ENCODE measurements around the gene SPOCD1. TPM values are rescaled to one million over a fixed set of nuclear protein-coding genes. Genes with fewer than 3 reads are reported as not detected.
"Not testable (repeated sequence)": the region's sequence is repeated elsewhere in the genome, so short reads cannot be mapped to it uniquely, and the experiment has no call there.

The SPOCD1 gene
- total and polyA plus RNA-seq, 5 donors from 2014 or later, result 1.1 TPM; not detected in 4

- Mint-ChIP-seq H3K4me1 (peaks cover 6 to 37% (median 26%) of the 10 kb centered on the region in 4 donors), H3K4me3 (peak overlapping the region in 2 of 4 donors; percentile 44 to 45)
These were observed 12.5 kb upstream of the SPOCD1 start for GRCh38 chr1:31828341-31828740.

GRCh38 chr1:31823780-31824179, 8.0 kb upstream of the SPOCD1 start:
- DNase-seq (no peak), ATAC-seq (ENCODE audit: low read depth in 2 of 2) (no peak)
- no peak overlapping the region for H3K27ac ChIP-seq (ENCODE audit: insufficient read depth, low read length, poor library complexity, severe bottlenecking)
- Mint-ChIP-seq H3K27ac (no peak overlapping the region), H3K4me3 (no peak overlapping the region), H3K36me3 (no peaks in the 10 kb centered on the region), H3K4me1 (peaks cover 6 to 26% (median 18%) of the 10 kb centered on the region in 4 donors), H3K9me3 (no peaks in the 10 kb centered on the region), H3K27me3 (no peaks in the 10 kb centered on the region)
- H3K9me3 ChIP-seq (ENCODE audit: control insufficient read depth in 2 of 2, low read length in 2 of 2), result no peaks in the 10 kb centered on the region
- H3K36me3 ChIP-seq (ENCODE audit: control insufficient read depth, insufficient read depth, low read length), result no peaks in the 10 kb centered on the region
- no peaks in the 10 kb centered on the region for H3K27me3 ChIP-seq (ENCODE audit: control insufficient read depth, insufficient read depth, low read length)
- H3K4me1 ChIP-seq (ENCODE audit: control insufficient read depth, insufficient read depth, low read length, poor library complexity, severe bottlenecking), result peaks cover 24% of the 10 kb centered on the region
- no peak overlapping the region for H3K4me3 ChIP-seq (ENCODE audit: low read depth, low read length)

More at GRCh38 chr1:31828341-31828740, 12.5 kb upstream of the SPOCD1 start:
- Histone ChIP-seq H3K27me3 (ENCODE audit: control insufficient read depth, insufficient read depth, low read length) (no peaks in the 10 kb centered on the region), H3K27ac (ENCODE audit: insufficient read depth, low read length, poor library complexity, severe bottlenecking) (no peak overlapping the region), H3K36me3 (ENCODE audit: control insufficient read depth, insufficient read depth, low read length) (no peaks in the 10 kb centered on the region), H3K4me1 (ENCODE audit: control insufficient read depth, insufficient read depth, low read length, poor library complexity, severe bottlenecking) (peaks cover 26% of the 10 kb centered on the region), H3K9me3 (ENCODE audit: control insufficient read depth in 2 of 2, low read length in 2 of 2) (no peaks in the 10 kb centered on the region), H3K4me3 (ENCODE audit: low read depth, low read length) (no peak overlapping the region)
- DNase-seq (no peak), ATAC-seq (ENCODE audit: low read depth in 2 of 2) (no peak)
- peaks cover 7% of the 10 kb centered on the region for H3K27me3 Mint-ChIP-seq
- H3K9me3 Mint-ChIP-seq, result peaks cover 0 to 2% (median 0%) of the 10 kb centered on the region in 7 donors
- H3K36me3 Mint-ChIP-seq, result no peaks in the 10 kb centered on the region
- peak overlapping the region in 2 of 3 donors; percentile 83 to 85 for H3K27ac Mint-ChIP-seq

DNA sequence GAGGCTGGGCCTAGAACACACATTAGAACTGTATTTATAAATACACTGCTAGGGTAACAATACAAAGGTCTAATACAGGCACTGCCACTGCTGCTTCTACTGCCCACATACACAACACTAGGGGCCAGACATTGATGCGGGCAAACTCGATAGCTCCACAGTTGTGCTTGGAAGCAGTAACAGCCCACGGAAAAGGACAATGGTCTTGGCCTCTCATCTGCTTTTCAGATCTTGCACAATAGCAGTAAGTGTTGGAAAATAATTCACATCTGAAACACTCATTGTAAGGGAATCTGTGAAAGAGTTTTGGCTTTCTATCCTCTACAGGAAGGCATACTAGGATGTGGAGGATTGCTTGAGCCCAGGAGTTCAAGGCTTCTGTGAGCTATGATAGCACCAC, 6.9 kb upstream of the SPOCD1 start:
- Mint-ChIP-seq H3K27me3 (no peaks in the 10 kb centered on the region), H3K36me3 (no peaks in the 10 kb centered on the region), H3K4me1 (peaks cover 8 to 16% (median 11%) of the 10 kb centered on the region in 4 donors), H3K9me3 (no peaks in the 10 kb centered on the region), H3K27ac (peak overlapping the region in 1 of 3 donors; percentile 69), H3K4me3 (no peak overlapping the region)
- Histone ChIP-seq H3K4me1 (ENCODE audit: control insufficient read depth, insufficient read depth, low read length, poor library complexity, severe bottlenecking) (peaks cover 14% of the 10 kb centered on the region), H3K9me3 (ENCODE audit: control insufficient read depth in 2 of 2, low read length in 2 of 2) (no peaks in the 10 kb centered on the region), H3K4me3 (ENCODE audit: low read depth, low read length) (no peak overlapping the region), H3K27ac (ENCODE audit: insufficient read depth, low read length, poor library complexity, severe bottlenecking) (no peak overlapping the region), H3K36me3 (ENCODE audit: control insufficient read depth, insufficient read depth, low read length) (no peaks in the 10 kb centered on the region), H3K27me3 (ENCODE audit: control insufficient read depth, insufficient read depth, low read length) (no peaks in the 10 kb centered on the region)
- DNase-seq, result no peak
- no peak for ATAC-seq (ENCODE audit: low read depth in 2 of 2)

GRCh38 chr1:31820196-31820595, 4.4 kb upstream of the SPOCD1 start:
- not testable (repeated sequence) for H3K27ac Mint-ChIP-seq; DNase-seq; H3K36me3 ChIP-seq (ENCODE audit: control insufficient read depth, insufficient read depth, low read length); ATAC-seq (ENCODE audit: low read depth in 2 of 2); H3K9me3 Mint-ChIP-seq; H3K4me1 ChIP-seq (ENCODE audit: control insufficient read depth, insufficient read depth, low read length, poor library complexity, severe bottlenecking); H3K36me3 Mint-ChIP-seq; H3K4me3 Mint-ChIP-seq; H3K4me3 ChIP-seq (ENCODE audit: low read depth, low read length); H3K9me3 ChIP-seq (ENCODE audit: control insufficient read depth in 2 of 2, low read length in 2 of 2); H3K27me3 ChIP-seq (ENCODE audit: control insufficient read depth, insufficient read depth, low read length); H3K27ac ChIP-seq (ENCODE audit: insufficient read depth, low read length, poor library complexity, severe bottlenecking); H3K27me3 Mint-ChIP-seq
- peaks cover 0 to 17% (median 9%) of the 10 kb centered on the region in 4 donors for H3K4me1 Mint-ChIP-seq

GRCh38 chr1:31818206-31818605, 2.4 kb upstream of the SPOCD1 start:
- Mint-ChIP-seq H3K27me3 (no peaks in the 10 kb centered on the region), H3K9me3 (no peaks in the 10 kb centered on the region), H3K36me3 (no peaks in the 10 kb centered on the region), H3K4me3 (no peak overlapping the region), H3K4me1 (peaks cover 0 to 17% (median 9%) of the 10 kb centered on the region in 4 donors), H3K27ac (no peak overlapping the region)
- H3K27me3 ChIP-seq (ENCODE audit: control insufficient read depth, insufficient read depth, low read length), result no peaks in the 10 kb centered on the region
- H3K27ac ChIP-seq (ENCODE audit: insufficient read depth, low read length, poor library complexity, severe bottlenecking), result no peak overlapping the region
- H3K9me3 ChIP-seq (ENCODE audit: control insufficient read depth in 2 of 2, low read length in 2 of 2), result no peaks in the 10 kb centered on the region
- H3K4me3 ChIP-seq (ENCODE audit: low read depth, low read length), result no peak overlapping the region
- H3K36me3 ChIP-seq (ENCODE audit: control insufficient read depth, insufficient read depth, low read length), result no peaks in the 10 kb centered on the region
- DNase-seq (no peak), ATAC-seq (ENCODE audit: low read depth in 2 of 2) (no peak)
- peaks cover 6% of the 10 kb centered on the region for H3K4me1 ChIP-seq (ENCODE audit: control insufficient read depth, insufficient read depth, low read length, poor library complexity, severe bottlenecking)

DNA sequence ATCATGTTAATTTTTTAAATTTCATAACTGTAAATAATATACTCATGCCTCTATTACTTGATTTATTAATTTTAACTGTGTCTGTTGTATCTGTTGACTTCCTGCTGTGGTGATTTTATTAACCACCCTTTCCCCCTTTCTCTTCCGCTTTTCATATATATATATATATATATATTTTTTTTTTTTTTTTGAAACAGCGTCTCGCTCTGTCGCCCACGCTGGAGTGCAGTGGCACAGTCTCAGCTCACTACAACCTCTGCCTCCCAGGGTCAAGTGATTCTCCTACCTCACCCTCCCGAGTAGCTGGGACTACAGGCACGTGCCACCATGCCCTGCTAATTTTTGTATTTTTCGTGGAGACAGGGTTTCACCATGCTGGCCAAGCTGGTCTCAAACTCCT, 1.1 kb upstream of the SPOCD1 start:
- not testable (repeated sequence) for H3K4me3 ChIP-seq (ENCODE audit: low read depth, low read length); H3K36me3 ChIP-seq (ENCODE audit: control insufficient read depth, insufficient read depth, low read length); H3K4me1 ChIP-seq (ENCODE audit: control insufficient read depth, insufficient read depth, low read length, poor library complexity, severe bottlenecking); ATAC-seq (ENCODE audit: low read depth in 2 of 2); H3K36me3 Mint-ChIP-seq; H3K27me3 Mint-ChIP-seq; H3K27me3 ChIP-seq (ENCODE audit: control insufficient read depth, insufficient read depth, low read length); H3K9me3 ChIP-seq (ENCODE audit: control insufficient read depth in 2 of 2, low read length in 2 of 2); H3K9me3 Mint-ChIP-seq; H3K27ac ChIP-seq (ENCODE audit: insufficient read depth, low read length, poor library complexity, severe bottlenecking)
- Mint-ChIP-seq H3K4me3 (peak overlapping the region in 2 of 4 donors; percentile 55 to 64), H3K4me1 (peaks cover 0 to 17% (median 10%) of the 10 kb centered on the region in 4 donors), H3K27ac (peak overlapping the region in 1 of 3 donors; percentile 48)
- peak in 1 of 3 donors; percentile 50 for DNase-seq

DNA sequence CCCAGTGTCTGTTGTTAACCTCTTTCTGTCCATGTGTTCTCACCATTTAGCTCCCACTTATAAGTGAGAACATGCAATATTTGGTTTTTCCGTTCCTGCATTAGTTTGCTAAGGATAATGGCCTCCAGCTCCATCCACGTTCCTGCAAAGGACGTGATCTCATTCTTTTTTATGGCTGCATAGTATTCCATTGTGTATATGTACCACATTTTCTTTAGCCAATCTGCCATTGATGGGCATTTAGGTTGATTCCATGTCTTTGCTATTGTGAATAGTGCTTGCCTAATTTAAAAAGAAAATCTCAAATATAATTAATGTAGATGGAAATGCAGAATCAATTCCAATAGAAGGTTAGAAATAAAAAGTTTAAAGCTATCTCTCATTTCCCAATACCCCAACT, 679 bp upstream of the SPOCD1 start:
- not testable (repeated sequence) for H3K36me3 ChIP-seq (ENCODE audit: control insufficient read depth, insufficient read depth, low read length); H3K9me3 Mint-ChIP-seq; H3K27me3 ChIP-seq (ENCODE audit: control insufficient read depth, insufficient read depth, low read length); ATAC-seq (ENCODE audit: low read depth in 2 of 2); H3K4me1 ChIP-seq (ENCODE audit: control insufficient read depth, insufficient read depth, low read length, poor library complexity, severe bottlenecking); H3K27ac ChIP-seq (ENCODE audit: insufficient read depth, low read length, poor library complexity, severe bottlenecking); H3K4me3 ChIP-seq (ENCODE audit: low read depth, low read length); H3K9me3 ChIP-seq (ENCODE audit: control insufficient read depth in 2 of 2, low read length in 2 of 2); H3K27me3 Mint-ChIP-seq; H3K36me3 Mint-ChIP-seq; DNase-seq
- Mint-ChIP-seq H3K4me1 (peaks cover 0 to 17% (median 10%) of the 10 kb centered on the region in 4 donors), H3K27ac (peak overlapping the region in 1 of 3 donors; percentile 38), H3K4me3 (peak overlapping the region in 1 of 4 donors; percentile 64)

DNA sequence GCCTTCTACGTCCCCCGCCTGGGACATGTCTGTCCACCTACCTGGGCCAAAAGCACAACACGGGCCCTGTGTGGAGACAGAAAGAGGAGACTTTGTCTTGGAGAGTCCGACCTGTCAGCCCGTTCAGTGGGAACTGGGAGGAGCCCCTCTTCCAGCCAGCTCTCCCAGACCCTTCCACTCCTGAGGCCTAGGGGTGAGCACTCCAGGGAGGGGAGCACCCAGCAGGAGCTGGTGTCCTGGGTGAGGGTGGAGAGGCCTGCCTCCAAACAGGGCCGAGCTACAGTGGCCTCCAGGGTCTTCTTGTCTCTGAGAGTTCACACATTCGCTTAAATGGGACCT, 546 bp downstream of the SPOCD1 start:
- H3K36me3 Mint-ChIP-seq, result no peaks in the 10 kb centered on the region
- Histone ChIP-seq H3K27me3 (ENCODE audit: control insufficient read depth, insufficient read depth, low read length) (no peaks in the 10 kb centered on the region), H3K4me3 (ENCODE audit: low read depth, low read length) (no peak overlapping the region), H3K27ac (ENCODE audit: insufficient read depth, low read length, poor library complexity, severe bottlenecking) (no peak overlapping the region), H3K36me3 (ENCODE audit: control insufficient read depth, insufficient read depth, low read length) (no peaks in the 10 kb centered on the region), H3K9me3 (ENCODE audit: control insufficient read depth in 2 of 2, low read length in 2 of 2) (no peaks in the 10 kb centered on the region), H3K4me1 (ENCODE audit: control insufficient read depth, insufficient read depth, low read length, poor library complexity, severe bottlenecking) (peaks cover 6% of the 10 kb centered on the region)
- H3K4me1 Mint-ChIP-seq, result peaks cover 0 to 17% (median 10%) of the 10 kb centered on the region in 4 donors
- H3K27me3 Mint-ChIP-seq, result no peaks in the 10 kb centered on the region
- ATAC-seq (ENCODE audit: low read depth in 2 of 2), result no peak
- no peak overlapping the region for H3K27ac Mint-ChIP-seq
- H3K4me3 Mint-ChIP-seq, result no peak overlapping the region
- DNase-seq, result no peak
- no peaks in the 10 kb centered on the region for H3K9me3 Mint-ChIP-seq
